GM12864 (cell line): Measurements from ENCODE around the gene PTPRG.

Experiments used
- DNase-seq: peaks from one replicate; pipeline ENCODE4 v3.0.0-alpha.2; 2011; ENCODE audit warnings: low read depth
- H3K4me3 ChIP-seq: 2 replicates; pipeline ENCODE4 v1.5.1; 2011; ENCODE audit warnings: mild to moderate bottlenecking, low read depth, low read length, control low read depth
- TF ChIP-seq, protein P1 (sequence below): IDR thresholded peaks from 2 replicates; pipeline ENCODE4 v1.5.1; 2011; ENCODE audit warnings: low read depth, mild to moderate bottlenecking, moderate library complexity, low read length, control low read depth, inconsistent platforms; ENCODE audit errors: missing control alignments

The PTPRG gene

DNA sequence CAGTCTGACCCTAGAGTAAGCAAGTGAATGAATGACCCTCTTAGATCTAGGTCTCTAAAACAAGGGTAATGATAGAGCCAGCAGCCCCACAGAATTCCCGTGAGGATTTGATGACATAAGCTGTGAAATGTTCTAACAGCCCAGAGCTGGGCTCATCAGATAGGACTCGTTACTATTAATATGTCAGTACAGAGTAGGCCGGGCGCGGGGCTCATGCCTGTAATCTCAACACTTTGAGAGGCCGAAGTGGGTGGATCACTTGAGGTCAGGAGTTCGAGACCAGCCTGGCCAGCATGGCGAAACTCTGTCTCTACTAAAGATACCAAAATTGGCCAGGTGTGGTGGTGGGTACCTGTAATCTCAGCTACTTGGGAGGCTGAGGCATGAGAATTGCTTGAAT is 621.7 kb downstream of the PTPRG start:
- H3K4me3 ChIP-seq, result no peak overlapping the region
- TF ChIP-seq, protein P1, sequence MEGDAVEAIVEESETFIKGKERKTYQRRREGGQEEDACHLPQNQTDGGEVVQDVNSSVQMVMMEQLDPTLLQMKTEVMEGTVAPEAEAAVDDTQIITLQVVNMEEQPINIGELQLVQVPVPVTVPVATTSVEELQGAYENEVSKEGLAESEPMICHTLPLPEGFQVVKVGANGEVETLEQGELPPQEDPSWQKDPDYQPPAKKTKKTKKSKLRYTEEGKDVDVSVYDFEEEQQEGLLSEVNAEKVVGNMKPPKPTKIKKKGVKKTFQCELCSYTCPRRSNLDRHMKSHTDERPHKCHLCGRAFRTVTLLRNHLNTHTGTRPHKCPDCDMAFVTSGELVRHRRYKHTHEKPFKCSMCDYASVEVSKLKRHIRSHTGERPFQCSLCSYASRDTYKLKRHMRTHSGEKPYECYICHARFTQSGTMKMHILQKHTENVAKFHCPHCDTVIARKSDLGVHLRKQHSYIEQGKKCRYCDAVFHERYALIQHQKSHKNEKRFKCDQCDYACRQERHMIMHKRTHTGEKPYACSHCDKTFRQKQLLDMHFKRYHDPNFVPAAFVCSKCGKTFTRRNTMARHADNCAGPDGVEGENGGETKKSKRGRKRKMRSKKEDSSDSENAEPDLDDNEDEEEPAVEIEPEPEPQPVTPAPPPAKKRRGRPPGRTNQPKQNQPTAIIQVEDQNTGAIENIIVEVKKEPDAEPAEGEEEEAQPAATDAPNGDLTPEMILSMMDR, result no peak
- DNase-seq, result no peak

DNA sequence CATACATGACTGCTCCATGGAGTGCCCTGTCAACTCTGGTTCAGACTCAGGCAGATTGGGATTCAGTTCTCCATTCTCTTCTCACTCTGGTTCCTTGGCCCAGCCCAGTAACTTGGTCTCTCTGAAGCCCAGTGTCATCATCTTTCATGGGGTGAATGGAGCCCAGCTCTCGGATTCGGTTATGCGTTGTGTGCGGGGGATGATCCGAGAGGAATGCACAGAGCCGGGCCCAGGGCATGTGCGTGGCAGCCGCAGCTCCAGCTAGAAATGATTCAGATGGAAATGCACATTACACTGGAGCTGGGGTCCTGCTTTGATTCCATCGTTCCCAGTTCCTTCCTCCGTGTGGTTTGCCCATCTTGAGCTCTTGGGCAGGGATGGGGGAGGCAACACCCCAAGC is 622.6 kb downstream of the PTPRG start:
- no peak for DNase-seq
- H3K4me3 ChIP-seq, result no peak overlapping the region
- TF ChIP-seq, protein P1, result no peak

DNA sequence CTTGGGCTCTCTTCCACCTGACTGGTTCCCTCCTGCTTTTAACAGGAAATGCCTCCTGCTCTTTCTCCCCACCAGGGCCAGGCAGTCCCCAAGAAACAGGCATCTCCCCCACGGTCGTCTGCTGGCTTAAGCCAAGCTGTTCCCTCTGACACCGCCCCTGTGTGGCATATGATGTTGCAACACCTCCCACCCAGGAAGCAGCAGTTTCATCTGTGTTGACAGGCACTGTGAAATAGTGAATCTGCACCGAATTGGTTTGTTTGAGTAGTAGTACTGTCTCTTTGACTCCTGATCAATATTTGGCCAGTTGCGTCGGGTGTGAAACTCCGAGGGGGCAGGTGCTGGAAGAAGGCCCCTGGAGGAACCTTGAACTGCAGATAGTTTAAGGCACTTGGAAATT is 623.2 kb downstream of the PTPRG start:
- no peak for DNase-seq
- TF ChIP-seq, protein P1, result no peak
- no peak overlapping the region for H3K4me3 ChIP-seq

DNA sequence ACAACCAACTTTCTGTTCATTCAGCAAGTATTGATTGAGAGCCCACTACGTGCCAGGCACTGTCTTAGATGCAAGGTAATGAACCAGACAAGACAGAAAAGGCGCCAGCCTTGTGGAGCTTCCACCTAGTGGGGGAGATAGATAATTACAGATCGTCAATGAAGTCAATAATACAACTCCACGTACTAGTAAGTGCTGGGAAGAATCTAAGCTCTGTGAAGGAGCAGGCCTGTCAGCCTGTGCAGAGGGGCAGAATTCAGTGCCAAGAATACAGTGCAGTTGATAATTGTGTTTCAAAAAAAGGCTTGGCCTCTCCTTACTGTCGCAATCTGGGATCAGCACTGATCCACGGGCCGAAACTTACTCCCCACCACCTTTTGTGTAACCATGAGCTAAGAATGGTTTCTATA is 625.7 kb downstream of the PTPRG start:
- TF ChIP-seq, protein P1, result peak; percentile 40
- H3K4me3 ChIP-seq, result no peak overlapping the region
- no peak for DNase-seq

DNA sequence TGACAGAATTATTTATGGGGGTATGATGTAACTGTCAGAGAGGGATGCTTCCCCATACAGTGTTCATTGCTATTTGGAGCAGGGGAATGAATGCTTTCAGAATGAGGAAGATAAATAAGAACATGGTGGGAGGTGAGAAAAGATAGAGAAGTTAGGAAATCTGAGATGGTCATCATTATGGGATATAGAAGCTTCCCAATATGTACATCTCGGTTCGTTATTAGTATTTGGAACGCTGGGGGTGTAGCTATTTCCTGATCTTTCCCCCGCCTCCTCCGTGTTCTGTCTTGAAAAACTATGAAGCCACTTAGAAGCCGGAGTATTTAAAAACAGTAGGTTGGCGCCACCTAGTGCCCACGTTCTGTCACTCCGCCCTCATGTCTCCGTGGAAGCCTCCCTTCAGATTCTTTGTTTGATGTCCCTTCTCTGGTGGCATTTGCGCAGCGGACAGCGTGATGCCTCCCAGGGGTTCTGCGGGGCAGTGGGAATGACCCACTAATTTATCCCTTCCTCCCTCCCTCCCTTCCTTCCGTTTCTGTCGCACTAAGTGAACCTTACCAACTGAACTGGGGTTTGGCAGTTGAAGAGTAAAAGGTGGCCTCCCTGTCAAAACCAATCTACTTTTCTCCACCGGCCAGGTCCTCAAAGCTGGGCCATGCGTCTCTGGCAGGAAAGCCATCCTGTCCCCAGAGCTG is 627.5 kb downstream of the PTPRG start:
- no peak overlapping the region for H3K4me3 ChIP-seq

DNA sequence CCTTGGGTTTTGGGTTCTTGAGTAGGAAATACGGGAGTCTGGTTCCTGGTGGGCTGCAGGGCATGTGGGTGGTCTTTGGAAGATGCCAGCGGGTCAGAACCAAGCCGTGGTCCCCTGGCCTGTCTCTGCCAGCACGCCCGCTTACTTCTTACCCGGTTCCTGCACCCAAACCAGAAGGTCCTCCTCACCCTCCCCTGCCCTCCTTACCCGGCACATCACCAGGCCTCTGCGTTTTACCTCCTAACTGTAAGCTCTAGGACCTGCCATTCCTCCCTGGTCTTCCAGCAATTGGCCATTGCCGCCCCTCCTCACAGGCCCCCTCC is 628.0 kb downstream of the PTPRG start:
- no peak for DNase-seq
- TF ChIP-seq, protein P1, result no peak
- no peak overlapping the region for H3K4me3 ChIP-seq

More for the DNA sequence above, 627.5 kb downstream of the PTPRG start:
- TF ChIP-seq, protein P1, result peak; percentile 84
- peak; percentile 34 for DNase-seq

DNA sequence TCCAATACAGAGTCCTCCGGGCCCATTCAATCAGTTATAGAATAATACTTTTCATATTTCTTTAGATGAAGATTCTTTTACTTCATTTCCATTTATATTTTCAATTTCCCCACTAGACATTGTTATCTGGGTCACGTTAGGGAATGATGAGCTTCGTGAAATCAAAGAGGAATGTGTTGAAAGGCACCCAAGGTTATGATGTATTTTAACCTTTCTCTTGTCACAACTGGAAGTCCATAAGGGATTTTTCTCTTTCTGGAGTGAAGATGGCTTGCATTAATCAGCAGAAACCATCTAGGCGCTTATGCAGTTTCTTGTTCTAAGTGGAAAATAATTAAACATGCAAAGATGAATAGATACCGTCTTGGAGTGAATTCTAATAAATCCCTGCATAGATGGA is 631.5 kb downstream of the PTPRG start:
- no peak for DNase-seq
- TF ChIP-seq, protein P1, result no peak
- no peak overlapping the region for H3K4me3 ChIP-seq
